PC-3 (cell line): ENCODE measurements around the gene DMRT1. TPM values are rescaled to one million over a fixed set of nuclear protein-coding genes. Genes with fewer than 3 reads are reported as not detected.

Experiments used
- ATAC-seq: fragments of 200-7000 bp; cut with Tn5 transposase; 2 replicates; pipeline ENCODE4 v1.9.1; 2020; ENCODE audit warnings: mild to moderate bottlenecking, moderate library complexity
- BruUV-seq: library from RNA; stranded (reverse); fragments of 400-500 nt; replicated peaks from 2 replicates; lab custom pipeline; 2021; lab: Mats Ljungman, UMichigan
- CTCF ChIA-PET: fragments of 300-600 bp; sonication (Branson Sonifier 250); formaldehyde crosslinking; loops from one replicate; lab custom pipeline; 2022; ENCODE audit warnings: antibody characterized with exemption; lab: Charles Lee
- POLR2A ChIA-PET: fragments of 300-600 bp; sonication (Branson Sonifier 250); formaldehyde crosslinking; loops from one replicate; lab custom pipeline; 2022; ENCODE audit warnings: antibody characterized with exemption; ENCODE audit not compliant: unreplicated experiment; lab: Charles Lee
- DNase-seq: peaks from one replicate; pipeline ENCODE4 v3.0.0-alpha.2; 2015
- H2AFZ ChIP-seq: fragments of 300-600 bp; sonication (generic); 2 replicates; pipeline ENCODE4 v1.6.0; 2016; ENCODE audit warnings: antibody characterized with exemption, low read length
- H3F3A ChIP-seq: fragments of 300-600 bp; sonication (generic); one replicate; pipeline ENCODE4 v1.6.0; 2017; ENCODE audit warnings: antibody characterized with exemption, low read length, control low read depth, mild to moderate bottlenecking; ENCODE audit not compliant: unreplicated experiment
- H3K27ac ChIP-seq: fragments of 300-600 bp; sonication (generic); 2 replicates; pipeline ENCODE4 v1.5.1; 2016; ENCODE audit warnings: mild to moderate bottlenecking, low read length
- H3K27me3 ChIP-seq: fragments of 300-600 bp; sonication (generic); 2 replicates; pipeline ENCODE4 v1.6.1; 2016; ENCODE audit warnings: low read length, mixed read lengths
- H3K36me3 ChIP-seq: fragments of 300-600 bp; sonication (generic); 2 replicates; pipeline ENCODE4 v1.6.1; 2016; ENCODE audit warnings: low read depth, mixed run types, low read length, mixed read lengths
- H3K4me1 ChIP-seq: fragments of 300-600 bp; sonication (generic); 2 replicates; pipeline ENCODE4 v1.5.1; 2016; ENCODE audit warnings: low read length; ENCODE audit not compliant: insufficient read depth
- H3K4me2 ChIP-seq: fragments of 300-600 bp; sonication (generic); 2 replicates; pipeline ENCODE4 v1.6.0; 2016; ENCODE audit warnings: low read length
- H3K4me3 ChIP-seq: fragments of 300-600 bp; sonication (generic); 2 replicates; pipeline ENCODE4 v1.5.1; 2016; ENCODE audit warnings: mild to moderate bottlenecking, low read length, mixed read lengths
- H3K79me2 ChIP-seq: fragments of 300-600 bp; sonication (generic); 2 replicates; pipeline ENCODE4 v1.6.1; 2017; ENCODE audit warnings: low read length, mixed read lengths
- H3K9ac ChIP-seq: fragments of 300-600 bp; sonication (generic); 2 replicates; pipeline ENCODE4 v1.6.0; 2016; ENCODE audit warnings: mild to moderate bottlenecking, low read length
- H3K9me2 ChIP-seq: fragments of 300-600 bp; sonication (generic); replicated peaks from 2 replicates; pipeline ENCODE4 v1.6.1; 2016; ENCODE audit warnings: mixed run types, low read length, mixed read lengths
- H3K9me3 ChIP-seq: fragments of 300-600 bp; sonication (generic); 2 replicates; pipeline ENCODE4 v1.6.1; 2016; ENCODE audit warnings: low read length, mixed read lengths
- H4K20me1 ChIP-seq: fragments of 300-600 bp; sonication (generic); 2 replicates; pipeline ENCODE4 v1.6.1; 2016; ENCODE audit warnings: low read length, mixed read lengths
- EZH2 ChIP-seq: fragments of 300-600 bp; sonication (generic); IDR thresholded peaks from one replicate; pipeline ENCODE4 v1.6.1; 2017; ENCODE audit warnings: antibody characterized with exemption, mild to moderate bottlenecking, low read length; ENCODE audit not compliant: unreplicated experiment
- EZH2phosphoT487 ChIP-seq: fragments of 300-600 bp; sonication (generic); IDR thresholded peaks from 2 replicates; pipeline ENCODE4 v1.6.1; 2018; ENCODE audit warnings: mild to moderate bottlenecking, antibody characterized with exemption, low read length, borderline replicate concordance
- intact Hi-C: fragments of 100-400 bp; cut with micrococcal nuclease; formaldehyde crosslinking; loops from 2 replicates; pipeline ENCODE4 v1.9.0; 2023
- total RNA-seq: library from RNA; depleted of rRNA; stranded (reverse); fragments of >200 nt; gene quantifications from 2 replicates; pipeline ENCODE4 v1.2.3, GENCODE V29; 2014
- TF ChIP-seq, protein P1 (sequence below): fragments of 300-600 bp; sonication (generic); conservative IDR thresholded peaks from 2 replicates; pipeline ENCODE4 v1.5.1; 2017; ENCODE audit warnings: antibody characterized with exemption, low read depth, mild to moderate bottlenecking, low read length

DMRT1 gene
- total RNA-seq, 1 experiment from 2014 or later = 0.04 TPM

DNA sequence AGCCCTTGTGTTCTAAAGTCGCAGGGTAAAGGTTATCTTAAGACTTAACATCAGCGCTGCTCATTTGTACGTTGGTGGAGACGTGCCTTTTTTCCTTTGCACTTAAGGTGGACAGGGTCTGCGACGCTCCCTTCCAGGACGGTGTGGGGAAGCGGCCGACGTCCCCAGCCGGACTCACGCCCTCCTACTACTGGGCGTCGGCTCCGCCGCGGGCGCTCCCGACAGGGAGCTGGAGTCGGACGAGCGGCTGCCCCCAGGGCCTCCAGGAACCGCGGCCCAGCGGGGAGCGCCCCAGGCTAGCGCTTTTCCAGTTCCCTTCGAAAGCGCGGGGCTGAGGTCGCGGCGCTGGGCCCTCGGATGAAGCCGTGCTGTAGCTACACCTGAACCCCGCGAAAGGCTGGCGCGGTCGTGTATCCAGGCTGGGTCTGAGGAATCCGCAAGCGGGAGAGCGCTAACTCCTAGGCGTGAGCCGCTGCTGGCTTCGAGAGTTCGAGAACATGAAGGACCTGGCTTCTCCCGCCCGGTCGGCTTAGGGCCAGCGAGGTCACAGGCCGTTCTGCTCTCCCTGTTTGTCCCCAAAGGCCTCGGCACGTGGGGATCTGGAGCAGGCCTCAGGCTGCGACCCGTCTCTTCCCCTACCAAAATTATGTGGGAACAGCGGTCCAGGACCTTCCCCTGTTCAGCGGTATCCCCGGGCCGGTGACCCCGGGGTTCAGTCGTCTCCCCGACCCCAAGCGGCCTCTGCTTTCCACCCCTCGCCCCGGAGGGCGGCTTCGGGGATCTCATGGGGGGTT, 131.2 kb downstream of the DMRT1 start:
- ChIA-PET CTCF (no interaction called here), POLR2A (no interaction called here)
- no peak overlapping the region for H3K4me2 ChIP-seq

DNA sequence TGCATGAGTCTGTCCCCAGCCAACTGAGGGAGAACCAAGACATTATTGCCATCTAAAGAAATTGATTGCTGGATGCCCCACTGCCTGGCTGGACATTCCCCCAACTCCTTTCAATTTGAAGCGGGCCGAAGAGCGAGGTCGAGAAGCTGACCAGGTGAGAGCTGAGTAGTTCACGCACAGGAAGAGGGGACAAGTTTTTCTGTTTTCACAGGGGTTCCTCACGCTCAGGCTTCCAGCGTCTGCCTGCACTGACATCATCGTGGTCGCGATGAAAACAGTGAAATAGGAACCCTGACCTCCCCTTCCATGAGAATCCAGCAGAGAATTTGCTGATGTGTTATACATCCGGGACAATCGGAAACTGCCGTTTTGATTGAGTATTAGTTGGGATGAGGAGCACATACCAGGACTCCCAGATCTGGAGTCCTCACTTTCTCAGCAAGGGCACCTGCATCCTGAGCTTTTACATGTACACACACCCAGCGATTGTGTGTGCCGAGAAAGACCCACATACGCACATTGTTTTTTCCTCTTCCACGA, 131.9 kb downstream of the DMRT1 start:
- H3K4me3 ChIP-seq = no peak overlapping the region
- no peaks in the 10 kb centered on the region for H3F3A ChIP-seq
- no peaks in the 10 kb centered on the region for H3K9me2 ChIP-seq
- no peaks in the 10 kb centered on the region for H4K20me1 ChIP-seq
- ATAC-seq (no peak), DNase-seq (no peak)
- H3K4me1 ChIP-seq = no peaks in the 10 kb centered on the region
- peaks cover 21% of the 10 kb centered on the region for H3K27me3 ChIP-seq
- no peaks in the 10 kb centered on the region for H3K79me2 ChIP-seq
- H3K9ac ChIP-seq = no peak overlapping the region
- H3K36me3 ChIP-seq = no peaks in the 10 kb centered on the region
- H3K4me2 ChIP-seq = no peak overlapping the region
- TF ChIP-seq EZH2phosphoT487 = no peak
- TF ChIP-seq EZH2 = no peak
- intact Hi-C loops = no loop called here
- BruUV-seq = no TSS peak
- no peaks in the 10 kb centered on the region for H3K9me3 ChIP-seq
- H3K27ac ChIP-seq = no peak overlapping the region
- H2AFZ ChIP-seq = no peak overlapping the region
- ChIA-PET CTCF (no interaction called here), POLR2A (no interaction called here)

More for the DNA sequence above, 131.2 kb downstream of the DMRT1 start:
- Histone ChIP-seq H3K4me1 (no peaks in the 10 kb centered on the region), H3K79me2 (no peaks in the 10 kb centered on the region), H3K36me3 (no peaks in the 10 kb centered on the region), H4K20me1 (no peaks in the 10 kb centered on the region), H3K4me3 (no peak overlapping the region), H3F3A (no peaks in the 10 kb centered on the region), H2AFZ (no peak overlapping the region), H3K9me2 (no peaks in the 10 kb centered on the region), H3K9ac (no peak overlapping the region), H3K27ac (no peak overlapping the region), H3K9me3 (no peaks in the 10 kb centered on the region), H3K27me3 (peaks cover 14% of the 10 kb centered on the region)
- intact Hi-C loops = no loop called here
- ATAC-seq (no peak), DNase-seq (no peak)
- no peak for TF ChIP-seq EZH2phosphoT487
- no peak for TF ChIP-seq EZH2
- TF ChIP-seq, protein P1, sequence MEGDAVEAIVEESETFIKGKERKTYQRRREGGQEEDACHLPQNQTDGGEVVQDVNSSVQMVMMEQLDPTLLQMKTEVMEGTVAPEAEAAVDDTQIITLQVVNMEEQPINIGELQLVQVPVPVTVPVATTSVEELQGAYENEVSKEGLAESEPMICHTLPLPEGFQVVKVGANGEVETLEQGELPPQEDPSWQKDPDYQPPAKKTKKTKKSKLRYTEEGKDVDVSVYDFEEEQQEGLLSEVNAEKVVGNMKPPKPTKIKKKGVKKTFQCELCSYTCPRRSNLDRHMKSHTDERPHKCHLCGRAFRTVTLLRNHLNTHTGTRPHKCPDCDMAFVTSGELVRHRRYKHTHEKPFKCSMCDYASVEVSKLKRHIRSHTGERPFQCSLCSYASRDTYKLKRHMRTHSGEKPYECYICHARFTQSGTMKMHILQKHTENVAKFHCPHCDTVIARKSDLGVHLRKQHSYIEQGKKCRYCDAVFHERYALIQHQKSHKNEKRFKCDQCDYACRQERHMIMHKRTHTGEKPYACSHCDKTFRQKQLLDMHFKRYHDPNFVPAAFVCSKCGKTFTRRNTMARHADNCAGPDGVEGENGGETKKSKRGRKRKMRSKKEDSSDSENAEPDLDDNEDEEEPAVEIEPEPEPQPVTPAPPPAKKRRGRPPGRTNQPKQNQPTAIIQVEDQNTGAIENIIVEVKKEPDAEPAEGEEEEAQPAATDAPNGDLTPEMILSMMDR = no peak
- BruUV-seq = no TSS peak

DNA sequence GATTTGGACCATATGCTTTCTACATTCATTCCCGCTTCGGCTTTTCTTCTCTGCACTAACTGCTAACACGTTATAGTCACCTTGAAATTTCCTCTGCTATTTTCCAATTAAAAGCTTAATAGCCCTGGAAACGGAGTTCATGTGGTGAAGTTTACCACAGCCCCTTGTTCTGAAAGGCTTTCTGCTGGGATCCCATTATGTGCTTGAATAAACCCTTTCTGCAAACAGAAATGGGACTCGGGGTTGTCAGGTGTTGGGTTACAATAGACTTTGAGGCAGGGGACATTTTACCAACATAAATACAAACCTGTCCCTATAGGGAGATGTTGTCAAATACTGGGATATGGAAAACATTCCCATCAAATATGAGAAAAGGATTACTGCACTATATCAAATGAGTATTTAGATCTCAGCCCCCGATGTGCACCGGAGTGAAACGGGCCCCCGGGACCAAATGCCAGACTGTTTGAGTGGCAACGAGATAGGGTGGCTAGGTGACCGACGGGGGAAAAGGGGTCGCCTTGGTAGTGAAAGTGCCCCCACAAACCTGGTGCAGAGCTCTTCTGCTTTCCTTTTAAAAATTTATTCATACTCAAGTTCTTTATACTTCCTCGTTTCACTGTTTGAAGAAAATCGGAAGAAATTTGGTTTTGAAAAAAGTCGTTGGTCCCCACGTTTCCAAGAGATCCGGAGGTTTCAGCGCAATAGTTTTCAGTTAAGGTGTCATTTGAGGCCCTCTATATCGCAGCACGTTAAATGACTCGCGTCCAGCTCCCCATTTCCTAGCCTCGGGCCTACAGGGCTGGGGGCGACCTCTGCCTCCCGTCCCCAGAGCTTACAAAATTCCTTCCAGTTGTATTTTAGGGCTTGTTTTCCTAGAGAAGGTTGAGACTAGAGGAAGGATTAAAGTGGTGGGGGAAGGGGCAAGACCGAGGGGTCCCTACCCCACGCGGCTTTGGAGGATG, 132.8 kb downstream of the DMRT1 start:
- Histone ChIP-seq H3K9me2 (no peaks in the 10 kb centered on the region), H3K9me3 (no peaks in the 10 kb centered on the region), H3K36me3 (no peaks in the 10 kb centered on the region), H3K27me3 (peaks cover 25% of the 10 kb centered on the region), H3K4me3 (no peak overlapping the region), H3K9ac (no peak overlapping the region), H3F3A (no peaks in the 10 kb centered on the region), H3K27ac (no peak overlapping the region), H3K4me2 (no peak overlapping the region), H3K4me1 (no peaks in the 10 kb centered on the region), H3K79me2 (no peaks in the 10 kb centered on the region), H4K20me1 (no peaks in the 10 kb centered on the region), H2AFZ (no peak overlapping the region)
- intact Hi-C loops = no loop called here
- no peak for DNase-seq
- ATAC-seq = no peak
- ChIA-PET POLR2A (no interaction called here), CTCF (no interaction called here)
- no TSS peak for BruUV-seq
- TF ChIP-seq EZH2phosphoT487 (no peak), EZH2 (no peak)
- TF ChIP-seq, protein P1 = no peak
